HEK293 (cell line): ENCODE measurements around the gene UAP1.

Source experiments
- AEBP2 ChIP-seq: fragments of 450-650 bp; formaldehyde crosslinking; IDR thresholded peaks from 2 replicates; pipeline ENCODE4 v1.5.1; 2016; ENCODE audit warnings: missing biosample characterization, missing genetic modification characterization, borderline replicate concordance
- ELK4 ChIP-seq: IDR thresholded peaks from 2 replicates; pipeline ENCODE4 v1.6.1; 2011; ENCODE audit warnings: mild to moderate bottlenecking, low read depth, low read length, borderline replicate concordance
- GLI2 ChIP-seq: fragments of 450-650 bp; formaldehyde crosslinking; IDR thresholded peaks from 2 replicates; pipeline ENCODE4; 2017; ENCODE audit warnings: missing biosample characterization, missing genetic modification characterization, low read depth, borderline replicate concordance
- HOXC10 ChIP-seq: sonication (generic); formaldehyde crosslinking; IDR thresholded peaks from 2 replicates; pipeline ENCODE4 v1.8.1; 2023; ENCODE audit warnings: mild to moderate bottlenecking, missing genetic modification reagents
- INSM2 ChIP-seq: fragments of 450-650 bp; formaldehyde crosslinking; IDR thresholded peaks from 2 replicates; pipeline ENCODE4 v1.5.1; 2016; ENCODE audit warnings: missing biosample characterization, missing genetic modification characterization
- KLF10 ChIP-seq: fragments of 450-650 bp; IDR thresholded peaks from 2 replicates; pipeline ENCODE4 v1.5.1; 2018; ENCODE audit warnings: missing biosample characterization, mild to moderate bottlenecking, missing genetic modification characterization
- ZBTB10 ChIP-seq: fragments of 450-650 bp; formaldehyde crosslinking; IDR thresholded peaks from 2 replicates; pipeline ENCODE4 v1.5.1; 2016; ENCODE audit warnings: missing biosample characterization, missing genetic modification characterization
- ZBTB48 ChIP-seq: fragments of 450-650 bp; formaldehyde crosslinking; IDR thresholded peaks from 2 replicates; pipeline ENCODE4 v1.5.1; 2016; ENCODE audit warnings: missing biosample characterization, missing genetic modification characterization
- ZNF10 ChIP-seq: fragments of 450-650 bp; formaldehyde crosslinking; IDR thresholded peaks from 2 replicates; pipeline ENCODE4 v1.5.1; 2017; ENCODE audit warnings: missing biosample characterization, missing genetic modification characterization
- ZNF26 ChIP-seq: fragments of 450-650 bp; formaldehyde crosslinking; IDR thresholded peaks from 2 replicates; pipeline ENCODE4 v1.5.1; 2016; ENCODE audit warnings: missing biosample characterization, missing genetic modification characterization
- ZNF280D ChIP-seq: fragments of 450-650 bp; formaldehyde crosslinking; IDR thresholded peaks from 2 replicates; pipeline ENCODE4 v1.5.1; 2016; ENCODE audit warnings: missing biosample characterization, missing genetic modification characterization
- ZNF292 ChIP-seq: fragments of 450-650 bp; formaldehyde crosslinking; IDR thresholded peaks from 2 replicates; pipeline ENCODE4 v1.5.1; 2016; ENCODE audit warnings: low read depth, missing biosample characterization, missing genetic modification characterization, borderline replicate concordance
- ZNF548 ChIP-seq: fragments of 450-650 bp; formaldehyde crosslinking; IDR thresholded peaks from 2 replicates; pipeline ENCODE4 v1.5.1; 2016; ENCODE audit warnings: missing biosample characterization, missing genetic modification characterization
- ZNF621 ChIP-seq: fragments of 450-650 bp; formaldehyde crosslinking; IDR thresholded peaks from 2 replicates; pipeline ENCODE4 v1.5.1; 2017; ENCODE audit warnings: missing biosample characterization, missing genetic modification characterization
- ZNF704 ChIP-seq: fragments of 450-650 bp; formaldehyde crosslinking; IDR thresholded peaks from 2 replicates; pipeline ENCODE4 v1.5.1; 2016; ENCODE audit warnings: missing biosample characterization, missing genetic modification characterization
- ZNF776 ChIP-seq: fragments of 450-650 bp; formaldehyde crosslinking; IDR thresholded peaks from 2 replicates; pipeline ENCODE4 v1.5.0; 2017; ENCODE audit warnings: missing biosample characterization, missing genetic modification characterization, borderline replicate concordance
- ZSCAN18 ChIP-seq: fragments of 450-650 bp; formaldehyde crosslinking; IDR thresholded peaks from 2 replicates; pipeline ENCODE4 v1.5.1; 2016; ENCODE audit warnings: missing biosample characterization, missing genetic modification characterization
- ZSCAN4 ChIP-seq: fragments of 450-650 bp; formaldehyde crosslinking; IDR thresholded peaks from 2 replicates; pipeline ENCODE4 v1.5.1; 2017; ENCODE audit warnings: missing biosample characterization, missing genetic modification characterization
- ZSCAN5A ChIP-seq: fragments of 450-650 bp; formaldehyde crosslinking; IDR thresholded peaks from 2 replicates; pipeline ENCODE4 v1.5.1; 2016; ENCODE audit warnings: missing biosample characterization, missing genetic modification characterization

The UAP1 gene

GRCh38 chr1:162561616-162562469, at the start of gene UAP1 (continued):
- TF ChIP-seq ZBTB10 (tag by site-specific recombination), result peak; percentile 83
- TF ChIP-seq ZNF704, result no peak
- TF ChIP-seq ZNF292 (tag by site-specific recombination), result no peak
- 0 out of 2 replicates have a peak, but pooled peaks have one; percentile 62 for TF ChIP-seq ZSCAN5A (tag by site-specific recombination)
- peak; percentile 33; the same call in 1 of the 2 replicates for TF ChIP-seq ZSCAN4
- TF ChIP-seq ZNF10, result peak; percentile 60
- TF ChIP-seq ZNF26 (tag by site-specific recombination), result no peak
- no peak for TF ChIP-seq HOXC10 (CRISPR knock-in tag)
- TF ChIP-seq KLF10 (tag by site-specific recombination), result peak; percentile 65
- TF ChIP-seq ZNF776, result no peak
- no peak for TF ChIP-seq GLI2 (tag by site-specific recombination)
- TF ChIP-seq ELK4, result no peak
- TF ChIP-seq AEBP2 (tag by site-specific recombination), result no peak
- TF ChIP-seq INSM2 (tag by site-specific recombination), result 0 out of 2 replicates have a peak, but pooled peaks have one; percentile 23
- TF ChIP-seq ZNF280D (tag by site-specific recombination), result no peak
- peak; percentile 46; the same call in 1 of the 2 replicates for TF ChIP-seq ZBTB48 (tag by site-specific recombination)
- no peak for TF ChIP-seq ZNF621 (tag by site-specific recombination)
- TF ChIP-seq ZSCAN18 (tag by site-specific recombination), result no peak
- no peak for TF ChIP-seq ZNF548 (tag by site-specific recombination)
